ENCODE measurements around the gene PRKAB1. TPM values are rescaled to one million over a fixed set of nuclear protein-coding genes. Genes with fewer than 3 reads are reported as not detected.

PRKAB1 gene
- total RNA-seq, 1 experiment from 2014 or later, result 25.0 TPM

DNA sequence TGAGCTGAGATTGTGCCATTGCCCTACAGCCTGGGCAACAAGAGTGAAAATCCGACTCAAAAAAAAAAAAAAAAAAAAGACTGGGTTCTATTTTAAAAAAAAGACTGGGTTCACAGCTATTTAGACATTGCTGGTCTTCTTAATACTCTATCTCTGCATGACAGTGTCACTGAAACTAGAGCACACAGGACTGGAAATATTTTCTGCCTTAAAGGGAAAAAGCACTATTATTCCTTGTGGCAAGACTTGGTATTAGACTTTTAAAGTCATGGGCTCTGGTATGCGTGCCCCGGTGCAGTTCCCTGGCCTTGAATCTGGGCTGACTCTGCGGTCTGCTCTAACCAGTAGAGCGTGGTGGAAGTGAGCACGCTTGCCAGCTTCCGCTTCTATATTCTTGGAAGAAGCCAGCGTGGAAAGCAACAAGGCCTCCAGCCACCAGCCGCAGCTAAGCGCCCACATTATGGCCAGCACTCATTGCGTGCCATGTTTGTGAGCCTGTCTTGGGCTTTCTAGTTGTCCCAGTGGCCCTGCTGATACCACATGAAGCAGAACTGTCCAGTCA lies 31.3 kb downstream of the PRKAB1 start:
- Histone ChIP-seq H3K4me2 (ENCODE audit: low read length) (no peak overlapping the region), H3K79me2 (ENCODE audit: insufficient read depth, low read length) (no peaks in the 10 kb centered on the region), H3K27ac (ENCODE audit: low read depth, low read length) (no peak overlapping the region), H3K4me3 (replicated peaks in 1 of 2; ENCODE audit: low read depth in 1 of 2, low read length in 2 of 2) (no peak overlapping the region), H3K36me3 (ENCODE audit: control insufficient read depth in 1 of 2, insufficient read depth in 2 of 2, low read length in 2 of 2) (peaks cover 7 to 26% of the 10 kb centered on the region in 2 experiments), H3K9me2 (ENCODE audit: insufficient read depth) (no peaks in the 10 kb centered on the region), H4K20me1 (ENCODE audit: insufficient read depth) (no peaks in the 10 kb centered on the region), H3K9ac (ENCODE audit: low read length) (no peak overlapping the region), H2AFZ (ENCODE audit: low read depth, low read length, poor library complexity, severe bottlenecking) (no peak overlapping the region), H3K27me3 (ENCODE audit: insufficient read depth, low read length) (no peaks in the 10 kb centered on the region), H3K4me1 (ENCODE audit: control insufficient read depth in 1 of 2, insufficient read depth in 2 of 2, low read length in 2 of 2) (no peaks in the 10 kb centered on the region), H3K9me3 (ENCODE audit: control insufficient read depth in 1 of 2, insufficient read depth in 1 of 2, low read depth in 1 of 2, low read length in 2 of 2) (no peaks in the 10 kb centered on the region)
- intact Hi-C loops (cut with micrococcal nuclease), result loop anchor here (5.0 kb wide), 1 partner anchor 83 kb away; no protein-coding TSS in a partner anchor
- POLR2A ChIA-PET, result no interaction called here
- 0 out of 2 replicates have a peak, but pooled peaks have one; percentile 36 for ATAC-seq
- no peak for DNase-seq (ENCODE audit: low read depth, low spot score)
- BruUV-seq (replicated peaks), result no TSS peak
- CTCF ChIA-PET, result no interaction called here
- RAD21 ChIA-PET (ENCODE audit: low non-redundant PET in 1 of 2, low total read pairs in 2 of 2, uncharacterized antibody in 2 of 2, unreplicated experiment in 2 of 2), result no interaction called here
- no peak for TF ChIP-seq JUND (IDR thresholded peaks at IDR 0.05)
- TF ChIP-seq RAD21 (IDR thresholded peaks at IDR 0.05; ENCODE audit: low read depth), result no peak
- TF ChIP-seq, protein P1, sequence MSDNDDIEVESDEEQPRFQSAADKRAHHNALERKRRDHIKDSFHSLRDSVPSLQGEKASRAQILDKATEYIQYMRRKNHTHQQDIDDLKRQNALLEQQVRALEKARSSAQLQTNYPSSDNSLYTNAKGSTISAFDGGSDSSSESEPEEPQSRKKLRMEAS (IDR thresholded peaks at IDR 0.05), result no peak
- TF ChIP-seq EGR1 (IDR thresholded peaks at IDR 0.05; ENCODE audit: low read depth), result no peak
- no peak for TF ChIP-seq FOSL1 (IDR thresholded peaks at IDR 0.05; ENCODE audit: low read depth)
- TF ChIP-seq EZH2 (IDR thresholded peaks at IDR 0.05), result no peak
- TF ChIP-seq POLR2A (IDR thresholded peaks at IDR 0.05; ENCODE audit: borderline replicate concordance, extremely low read depth, insufficient read depth, insufficient read length), result no peak
- no peak for TF ChIP-seq EZH2phosphoT487 (IDR thresholded peaks at IDR 0.05; ENCODE audit: borderline replicate concordance)
- TF ChIP-seq TCF7L2 (IDR thresholded peaks at IDR 0.05; ENCODE audit: borderline replicate concordance, extremely low read depth, insufficient read depth, insufficient read length), result no peak
- no peak for TF ChIP-seq ELF1 (IDR thresholded peaks at IDR 0.05; ENCODE audit: borderline replicate concordance, low read depth)
- no peak for TF ChIP-seq CBX3 (IDR thresholded peaks at IDR 0.05; ENCODE audit: low read depth)
- TF ChIP-seq, protein P2, sequence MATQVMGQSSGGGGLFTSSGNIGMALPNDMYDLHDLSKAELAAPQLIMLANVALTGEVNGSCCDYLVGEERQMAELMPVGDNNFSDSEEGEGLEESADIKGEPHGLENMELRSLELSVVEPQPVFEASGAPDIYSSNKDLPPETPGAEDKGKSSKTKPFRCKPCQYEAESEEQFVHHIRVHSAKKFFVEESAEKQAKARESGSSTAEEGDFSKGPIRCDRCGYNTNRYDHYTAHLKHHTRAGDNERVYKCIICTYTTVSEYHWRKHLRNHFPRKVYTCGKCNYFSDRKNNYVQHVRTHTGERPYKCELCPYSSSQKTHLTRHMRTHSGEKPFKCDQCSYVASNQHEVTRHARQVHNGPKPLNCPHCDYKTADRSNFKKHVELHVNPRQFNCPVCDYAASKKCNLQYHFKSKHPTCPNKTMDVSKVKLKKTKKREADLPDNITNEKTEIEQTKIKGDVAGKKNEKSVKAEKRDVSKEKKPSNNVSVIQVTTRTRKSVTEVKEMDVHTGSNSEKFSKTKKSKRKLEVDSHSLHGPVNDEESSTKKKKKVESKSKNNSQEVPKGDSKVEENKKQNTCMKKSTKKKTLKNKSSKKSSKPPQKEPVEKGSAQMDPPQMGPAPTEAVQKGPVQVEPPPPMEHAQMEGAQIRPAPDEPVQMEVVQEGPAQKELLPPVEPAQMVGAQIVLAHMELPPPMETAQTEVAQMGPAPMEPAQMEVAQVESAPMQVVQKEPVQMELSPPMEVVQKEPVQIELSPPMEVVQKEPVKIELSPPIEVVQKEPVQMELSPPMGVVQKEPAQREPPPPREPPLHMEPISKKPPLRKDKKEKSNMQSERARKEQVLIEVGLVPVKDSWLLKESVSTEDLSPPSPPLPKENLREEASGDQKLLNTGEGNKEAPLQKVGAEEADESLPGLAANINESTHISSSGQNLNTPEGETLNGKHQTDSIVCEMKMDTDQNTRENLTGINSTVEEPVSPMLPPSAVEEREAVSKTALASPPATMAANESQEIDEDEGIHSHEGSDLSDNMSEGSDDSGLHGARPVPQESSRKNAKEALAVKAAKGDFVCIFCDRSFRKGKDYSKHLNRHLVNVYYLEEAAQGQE (IDR thresholded peaks at IDR 0.05; ENCODE audit: low read depth), result no peak
- TF ChIP-seq, protein P3, sequence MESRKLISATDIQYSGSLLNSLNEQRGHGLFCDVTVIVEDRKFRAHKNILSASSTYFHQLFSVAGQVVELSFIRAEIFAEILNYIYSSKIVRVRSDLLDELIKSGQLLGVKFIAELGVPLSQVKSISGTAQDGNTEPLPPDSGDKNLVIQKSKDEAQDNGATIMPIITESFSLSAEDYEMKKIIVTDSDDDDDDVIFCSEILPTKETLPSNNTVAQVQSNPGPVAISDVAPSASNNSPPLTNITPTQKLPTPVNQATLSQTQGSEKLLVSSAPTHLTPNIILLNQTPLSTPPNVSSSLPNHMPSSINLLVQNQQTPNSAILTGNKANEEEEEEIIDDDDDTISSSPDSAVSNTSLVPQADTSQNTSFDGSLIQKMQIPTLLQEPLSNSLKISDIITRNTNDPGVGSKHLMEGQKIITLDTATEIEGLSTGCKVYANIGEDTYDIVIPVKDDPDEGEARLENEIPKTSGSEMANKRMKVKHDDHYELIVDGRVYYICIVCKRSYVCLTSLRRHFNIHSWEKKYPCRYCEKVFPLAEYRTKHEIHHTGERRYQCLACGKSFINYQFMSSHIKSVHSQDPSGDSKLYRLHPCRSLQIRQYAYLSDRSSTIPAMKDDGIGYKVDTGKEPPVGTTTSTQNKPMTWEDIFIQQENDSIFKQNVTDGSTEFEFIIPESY (IDR thresholded peaks at IDR 0.05; ENCODE audit: extremely low read depth, insufficient replicate concordance, low read length), result no peak
- TF ChIP-seq, protein P4, sequence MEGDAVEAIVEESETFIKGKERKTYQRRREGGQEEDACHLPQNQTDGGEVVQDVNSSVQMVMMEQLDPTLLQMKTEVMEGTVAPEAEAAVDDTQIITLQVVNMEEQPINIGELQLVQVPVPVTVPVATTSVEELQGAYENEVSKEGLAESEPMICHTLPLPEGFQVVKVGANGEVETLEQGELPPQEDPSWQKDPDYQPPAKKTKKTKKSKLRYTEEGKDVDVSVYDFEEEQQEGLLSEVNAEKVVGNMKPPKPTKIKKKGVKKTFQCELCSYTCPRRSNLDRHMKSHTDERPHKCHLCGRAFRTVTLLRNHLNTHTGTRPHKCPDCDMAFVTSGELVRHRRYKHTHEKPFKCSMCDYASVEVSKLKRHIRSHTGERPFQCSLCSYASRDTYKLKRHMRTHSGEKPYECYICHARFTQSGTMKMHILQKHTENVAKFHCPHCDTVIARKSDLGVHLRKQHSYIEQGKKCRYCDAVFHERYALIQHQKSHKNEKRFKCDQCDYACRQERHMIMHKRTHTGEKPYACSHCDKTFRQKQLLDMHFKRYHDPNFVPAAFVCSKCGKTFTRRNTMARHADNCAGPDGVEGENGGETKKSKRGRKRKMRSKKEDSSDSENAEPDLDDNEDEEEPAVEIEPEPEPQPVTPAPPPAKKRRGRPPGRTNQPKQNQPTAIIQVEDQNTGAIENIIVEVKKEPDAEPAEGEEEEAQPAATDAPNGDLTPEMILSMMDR (IDR thresholded peaks at IDR 0.05 in 2 of 3, conservative IDR thresholded peaks at IDR 0.05 in 1 of 3; ENCODE audit: borderline replicate concordance in 1 of 3, insufficient read depth in 1 of 3, low read depth in 2 of 3, low read length in 2 of 3), result no peak
- TF ChIP-seq SIN3A (IDR thresholded peaks at IDR 0.05; ENCODE audit: low read depth), result no peak
- TF ChIP-seq CEBPB (IDR thresholded peaks at IDR 0.05; ENCODE audit: low read depth), result no peak
- no peak for TF ChIP-seq ZFX (IDR thresholded peaks at IDR 0.05)
- TF ChIP-seq ATF3 (IDR thresholded peaks at IDR 0.05), result no peak

Data from HCT116 (cell line).